ENCODE results near the gene USP32.
"Not testable (repeated sequence)": the region's sequence is repeated elsewhere in the genome, so short reads cannot be mapped to it uniquely, and the experiment has no call there.

The USP32 gene

GRCh38 chr17:60332574-60332973 lies 59.4 kb downstream of the USP32 start:
- peak; percentile 31 for DNase-seq

DNA sequence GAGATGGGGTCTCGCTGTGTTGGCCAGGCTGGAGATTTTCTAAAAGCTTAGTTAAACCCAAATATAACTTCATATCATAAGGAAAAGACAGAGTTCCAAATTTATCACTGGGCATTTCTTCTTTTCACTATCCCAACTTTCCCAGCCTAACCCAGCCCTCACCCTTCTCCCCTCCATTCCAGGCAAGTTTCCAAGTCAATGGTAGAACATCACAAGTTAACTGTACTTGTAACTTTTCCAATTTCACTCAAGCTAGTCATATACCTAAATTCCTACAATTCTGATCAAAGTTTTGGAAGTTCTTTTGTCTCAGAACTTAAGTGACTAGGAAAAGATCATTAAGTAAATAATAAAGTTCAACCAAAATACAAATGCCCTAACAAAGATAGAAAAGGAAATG lies 61.2 kb downstream of the USP32 start:
- peak; percentile 43 for DNase-seq

GRCh38 chr17:60328679-60329078 lies 63.3 kb downstream of the USP32 start:
- DNase-seq: no peak

- no peak for DNase-seq
These were observed 64.0 kb downstream of the USP32 start for GRCh38 chr17:60327901-60328273.

- no peak for DNase-seq
These were observed 64.6 kb downstream of the USP32 start for GRCh38 chr17:60327134-60327900.

DNA sequence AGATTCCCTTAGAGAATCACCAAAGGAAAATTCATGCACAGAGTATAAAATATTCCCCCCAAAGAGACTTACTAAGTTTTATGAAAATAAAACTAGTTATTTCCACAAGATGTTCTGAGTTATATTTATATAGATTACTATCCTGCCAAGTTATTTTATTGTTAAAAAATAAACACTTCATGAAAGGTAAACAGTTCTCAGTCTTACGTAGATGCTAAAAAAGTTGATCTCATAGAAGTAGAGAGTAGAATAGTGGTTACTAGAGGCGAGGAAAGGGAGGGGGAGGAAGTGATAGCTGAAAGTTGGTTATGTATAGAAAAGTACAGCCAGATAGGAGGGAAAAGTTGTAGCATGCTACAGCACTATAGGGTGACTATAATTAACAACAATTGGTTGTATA lies 65.2 kb downstream of the USP32 start:
- no peak for DNase-seq

- DNase-seq: no peak
These were observed 66.0 kb downstream of the USP32 start for GRCh38 chr17:60325730-60326524.

DNA sequence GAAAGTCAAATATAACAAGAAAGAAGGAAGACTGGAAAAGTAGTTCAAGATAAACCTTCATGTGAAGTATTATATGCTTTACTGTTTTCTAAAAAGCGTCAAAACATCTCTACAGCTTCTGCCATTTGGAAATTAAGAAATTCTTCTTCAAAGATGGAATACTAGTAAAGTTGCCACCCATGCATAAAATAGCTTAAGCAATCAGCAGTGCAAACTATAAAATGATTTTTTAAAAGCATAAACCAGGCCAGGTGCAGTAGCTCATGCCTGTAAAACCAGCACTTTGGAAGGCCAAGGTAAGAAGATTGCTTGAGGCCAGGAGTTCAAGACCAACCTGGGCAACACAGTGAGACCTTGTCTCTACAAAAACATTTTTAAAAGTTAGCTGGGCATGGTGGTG lies 68.2 kb downstream of the USP32 start:
- DNase-seq: no peak

GRCh38 chr17:60322056-60322387 lies 69.9 kb downstream of the USP32 start:
- no peak for DNase-seq

DNA sequence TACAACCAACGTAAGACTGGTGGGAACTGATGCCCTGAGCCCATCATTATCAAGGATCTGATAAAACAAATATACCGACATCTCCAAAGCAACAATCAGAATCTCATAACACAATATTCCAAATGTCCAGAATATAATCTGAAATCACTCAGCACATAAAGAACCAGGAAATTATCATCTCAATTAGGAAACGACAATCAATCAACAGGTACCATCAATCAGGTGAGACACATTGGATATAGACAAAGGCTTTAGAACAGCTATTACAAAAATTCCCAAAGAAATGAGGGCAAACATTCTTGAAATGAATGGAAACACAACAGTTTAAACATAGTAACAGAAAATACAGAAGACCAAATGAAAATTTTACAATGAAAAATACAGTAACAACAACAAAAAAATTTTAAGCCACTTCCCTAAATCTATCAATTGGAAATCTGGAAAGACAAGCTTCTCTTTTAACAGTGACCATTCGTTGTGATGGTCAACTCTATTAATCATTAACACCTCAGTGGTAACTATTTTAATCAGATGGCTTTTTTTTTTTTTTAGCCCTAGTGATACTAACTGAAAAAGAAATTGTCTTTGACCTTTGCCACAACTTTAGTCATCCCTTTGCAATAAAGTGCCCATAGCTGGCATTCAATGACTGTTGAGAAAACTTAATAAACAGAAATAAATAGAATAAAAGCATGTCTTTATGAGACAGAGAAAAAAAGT lies 70.4 kb downstream of the USP32 start:
- no peak for DNase-seq

DNA sequence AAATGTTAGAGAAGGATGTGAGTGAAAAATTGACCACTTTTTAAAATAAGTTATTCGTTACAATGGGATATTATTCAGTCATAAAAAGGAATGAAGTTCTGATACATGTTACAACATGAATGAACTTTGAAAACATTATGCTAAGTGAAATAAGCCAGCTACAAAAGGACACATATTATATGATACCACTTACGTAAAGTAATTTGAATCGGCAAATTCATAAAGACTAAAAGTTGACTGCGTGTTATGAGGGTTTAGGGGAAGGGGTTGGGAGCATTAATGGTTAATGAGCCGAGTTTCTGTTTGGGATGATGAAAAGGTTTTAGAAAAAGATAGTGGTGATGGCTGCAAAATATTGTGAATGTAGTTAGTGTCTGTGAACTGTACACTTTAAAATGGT lies 73.1 kb downstream of the USP32 start:
- DNase-seq: no peak

DNA sequence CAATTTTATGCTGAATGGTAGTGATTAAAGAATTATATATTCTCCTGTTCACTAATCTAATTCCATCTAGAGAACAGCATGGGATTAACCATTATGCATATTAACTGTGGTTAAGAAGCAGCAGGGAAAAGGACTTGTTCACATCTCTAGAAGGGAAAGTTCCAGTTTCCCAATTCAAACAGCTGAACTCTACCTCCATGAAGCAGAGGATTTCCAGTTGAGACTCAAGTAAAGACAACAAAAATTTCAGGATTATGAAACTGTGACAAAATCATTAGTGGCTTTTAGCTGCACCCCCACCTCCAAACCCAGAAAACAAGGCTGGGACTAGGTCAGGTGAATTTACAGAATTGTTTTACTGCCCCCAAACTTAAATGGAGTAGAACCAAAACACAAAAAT lies 73.6 kb downstream of the USP32 start:
- DNase-seq: no peak

GRCh38 chr17:60315650-60316049 lies 76.3 kb downstream of the USP32 start:
- no peak for DNase-seq

- not testable (repeated sequence) for DNase-seq
These were observed 77.0 kb downstream of the USP32 start for GRCh38 chr17:60314900-60315299.

DNA sequence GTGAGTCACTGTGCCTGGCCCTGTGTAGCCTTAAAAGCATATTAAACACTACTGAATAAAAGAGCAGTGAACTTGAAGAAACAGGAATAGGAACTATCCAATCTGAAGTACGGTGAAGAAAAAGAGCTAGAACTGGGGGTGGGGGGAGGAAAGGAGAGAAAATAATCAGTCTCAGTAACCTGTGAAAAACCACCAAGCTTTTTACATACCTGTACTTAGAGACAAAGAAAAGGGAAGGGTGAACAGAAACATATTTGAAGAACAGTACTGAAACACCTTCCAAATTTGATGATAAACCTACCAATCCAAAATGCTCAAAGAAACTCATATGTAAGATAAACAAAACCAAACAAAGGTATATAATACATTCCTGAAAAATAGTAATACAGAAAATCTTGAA lies 77.5 kb downstream of the USP32 start:
- DNase-seq: no peak

- DNase-seq: peak; percentile 80
These were observed 80.0 kb downstream of the USP32 start for GRCh38 chr17:60311936-60312335.

GRCh38 chr17:60311186-60311585 lies 80.7 kb downstream of the USP32 start:
- DNase-seq: peak; percentile 13

GRCh38 chr17:60305141-60305540 lies 86.8 kb downstream of the USP32 start:
- no peak for DNase-seq

- no peak for DNase-seq
These were observed 87.4 kb downstream of the USP32 start for GRCh38 chr17:60304502-60304901.

GRCh38 chr17:60303406-60304099 lies 88.4 kb downstream of the USP32 start:
- no peak for DNase-seq

GRCh38 chr17:60301649-60302048 lies 90.3 kb downstream of the USP32 start:
- DNase-seq: no peak

GRCh38 chr17:60300949-60301348 lies 91.0 kb downstream of the USP32 start:
- no peak for DNase-seq

DNA sequence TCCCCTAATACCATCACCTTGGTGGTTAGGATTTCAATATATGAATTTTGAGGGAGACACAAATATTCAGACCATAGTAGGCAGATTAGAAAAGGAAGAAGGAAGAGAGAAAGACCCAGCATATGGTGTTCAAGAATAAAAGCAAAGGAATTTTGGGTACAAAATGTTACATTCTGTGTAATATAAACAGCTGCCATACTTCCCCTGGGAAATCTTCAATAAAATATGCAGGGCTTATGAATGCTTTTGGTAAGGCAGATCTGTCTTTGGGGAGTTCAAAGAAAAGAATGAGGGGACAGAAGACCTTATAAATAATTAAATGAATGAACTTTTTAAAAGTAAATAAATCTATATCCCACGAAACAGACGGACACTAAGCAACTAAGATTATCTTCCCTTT lies 91.9 kb downstream of the USP32 start:
- DNase-seq: no peak
